MCF 10A (cell line): ENCODE results near the gene TMEM135. TPM values are rescaled to one million over a fixed set of nuclear protein-coding genes. Genes with fewer than 3 reads are reported as not detected.
"Not testable (repeated sequence)": the region's sequence is repeated elsewhere in the genome, so short reads cannot be mapped to it uniquely, and the experiment has no call there.

Source experiments
- BruUV-seq: library from RNA; stranded (reverse); fragments of 400-500 nt; replicated peaks from 2 replicates; lab custom pipeline; 2021; lab: Mats Ljungman, UMichigan
- CTCF ChIA-PET: fragments of 300-600 bp; sonication (Branson Sonifier 250); formaldehyde crosslinking; extraction: SDS; loops from one replicate; lab custom pipeline; 2021; ENCODE audit warnings: antibody characterized with exemption, inconsistent platforms; lab: Yijun Ruan, JAX
- POLR2A ChIA-PET: fragments of 300-600, 350-650 bp; sonication (Branson Sonifier 250); formaldehyde crosslinking; extraction: SDS; loops from one replicate; lab custom pipeline; 2020; ENCODE audit warnings: antibody characterized with exemption, inconsistent platforms; lab: Yijun Ruan, JAX
- DNase-seq: peaks from one replicate; pipeline ENCODE4 v3.0.0-alpha.2; 2018; ENCODE audit not compliant: unreplicated experiment
- H3K27ac Mint-ChIP-seq: one replicate; pipeline ENCODE4 v1.8.0; 2022; ENCODE audit warnings: mild to moderate bottlenecking, low read depth, mixed read lengths; ENCODE audit not compliant: unreplicated experiment
- H3K27me3 Mint-ChIP-seq: one replicate; pipeline ENCODE4 v1.8.0; 2022; ENCODE audit warnings: mixed read lengths; ENCODE audit not compliant: insufficient read depth, unreplicated experiment
- H3K36me3 Mint-ChIP-seq: one replicate; pipeline ENCODE4 v1.8.0; 2022; ENCODE audit warnings: mild to moderate bottlenecking, moderate library complexity, mixed read lengths; ENCODE audit not compliant: insufficient read depth, unreplicated experiment
- H3K4me1 Mint-ChIP-seq: one replicate; pipeline ENCODE4 v1.8.0; 2022; ENCODE audit warnings: mixed read lengths; ENCODE audit not compliant: insufficient read depth, unreplicated experiment
- H3K4me3 Mint-ChIP-seq: one replicate; pipeline ENCODE4 v1.8.0; 2022; ENCODE audit warnings: mild to moderate bottlenecking, moderate library complexity, mixed read lengths; ENCODE audit not compliant: unreplicated experiment
- H3K9me3 Mint-ChIP-seq: one replicate; pipeline ENCODE4 v1.8.0; 2022; ENCODE audit warnings: mixed read lengths; ENCODE audit not compliant: unreplicated experiment
- intact Hi-C: fragments of 100-400 bp; cut with micrococcal nuclease; formaldehyde crosslinking; loops from 2 replicates; pipeline ENCODE4 v1.14.1; 2022
- total RNA-seq: library from RNA; stranded (reverse); gene quantifications from 2 replicates; pipeline ENCODE4 v1.2.3, GENCODE V29; 2022
- TF ChIP-seq, protein P1 (sequence below): fragments of 200-600 bp; IDR thresholded peaks from one replicate; pipeline ENCODE4 v1.8.0; 2022; ENCODE audit warnings: antibody characterized with exemption, mild to moderate bottlenecking; ENCODE audit not compliant: unreplicated experiment

The TMEM135 gene
- total RNA-seq, 1 experiment from 2014 or later = 10.7 TPM

DNA sequence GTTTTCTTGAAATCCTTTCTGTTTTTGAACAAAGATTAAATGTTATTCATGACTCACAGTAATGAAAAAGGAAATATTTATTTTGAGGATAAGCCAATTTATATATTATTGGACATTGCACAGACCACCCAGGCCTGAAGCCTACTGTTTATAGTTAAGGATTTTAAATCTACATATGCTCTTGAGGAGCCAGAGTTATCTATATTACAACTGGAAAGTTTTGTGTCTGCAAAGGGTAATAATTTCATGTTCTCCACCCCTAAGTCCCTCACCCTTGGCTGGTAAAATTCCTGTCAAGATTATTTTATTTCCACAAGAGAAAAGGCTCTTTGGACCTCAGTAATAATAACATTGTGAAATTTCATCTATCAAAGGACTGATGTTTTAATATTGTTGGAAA lies 228.2 kb downstream of the TMEM135 start:
- CTCF ChIA-PET = interaction anchor here (0.6 kb wide), 1 partner anchor 163 kb away, joined by 3 read pairs; no protein-coding TSS in a partner anchor

GRCh38 chr11:87266751-87267150 lies 229.0 kb downstream of the TMEM135 start:
- intact Hi-C loops = no loop called here
- peak overlapping the region; percentile 14 for H3K27ac Mint-ChIP-seq
- no TSS peak for BruUV-seq
- H3K9me3 Mint-ChIP-seq = no peaks in the 10 kb centered on the region
- TF ChIP-seq, protein P1, sequence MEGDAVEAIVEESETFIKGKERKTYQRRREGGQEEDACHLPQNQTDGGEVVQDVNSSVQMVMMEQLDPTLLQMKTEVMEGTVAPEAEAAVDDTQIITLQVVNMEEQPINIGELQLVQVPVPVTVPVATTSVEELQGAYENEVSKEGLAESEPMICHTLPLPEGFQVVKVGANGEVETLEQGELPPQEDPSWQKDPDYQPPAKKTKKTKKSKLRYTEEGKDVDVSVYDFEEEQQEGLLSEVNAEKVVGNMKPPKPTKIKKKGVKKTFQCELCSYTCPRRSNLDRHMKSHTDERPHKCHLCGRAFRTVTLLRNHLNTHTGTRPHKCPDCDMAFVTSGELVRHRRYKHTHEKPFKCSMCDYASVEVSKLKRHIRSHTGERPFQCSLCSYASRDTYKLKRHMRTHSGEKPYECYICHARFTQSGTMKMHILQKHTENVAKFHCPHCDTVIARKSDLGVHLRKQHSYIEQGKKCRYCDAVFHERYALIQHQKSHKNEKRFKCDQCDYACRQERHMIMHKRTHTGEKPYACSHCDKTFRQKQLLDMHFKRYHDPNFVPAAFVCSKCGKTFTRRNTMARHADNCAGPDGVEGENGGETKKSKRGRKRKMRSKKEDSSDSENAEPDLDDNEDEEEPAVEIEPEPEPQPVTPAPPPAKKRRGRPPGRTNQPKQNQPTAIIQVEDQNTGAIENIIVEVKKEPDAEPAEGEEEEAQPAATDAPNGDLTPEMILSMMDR = no peak
- H3K27me3 Mint-ChIP-seq = no peaks in the 10 kb centered on the region
- ChIA-PET CTCF (interaction anchor here (0.6 kb wide), 1 partner anchor 162 kb away, joined by 3 read pairs; no protein-coding TSS in a partner anchor), POLR2A (interaction anchor here (0.7 to 1.8 kb wide), 4 partner anchors 230 to 905 kb away, joined by 3 to 6 read pairs (median 4); partner anchors contain the start of gene TMEM135)
- peaks cover 9% of the 10 kb centered on the region for H3K4me1 Mint-ChIP-seq
- DNase-seq = peak; percentile 91
- H3K4me3 Mint-ChIP-seq = no peak overlapping the region
- no peaks in the 10 kb centered on the region for H3K36me3 Mint-ChIP-seq

More for the DNA sequence above, 228.2 kb downstream of the TMEM135 start:
- Mint-ChIP-seq H3K9me3 (no peaks in the 10 kb centered on the region), H3K36me3 (no peaks in the 10 kb centered on the region), H3K27ac (peak overlapping the region; percentile 14), H3K4me1 (peaks cover 9% of the 10 kb centered on the region), H3K4me3 (no peak overlapping the region), H3K27me3 (no peaks in the 10 kb centered on the region)
- no peak for DNase-seq
- TF ChIP-seq, protein P1 = no peak
- no TSS peak for BruUV-seq
- POLR2A ChIA-PET = interaction anchor here (0.7 to 1.8 kb wide), 4 partner anchors 229 to 906 kb away, joined by 3 to 6 read pairs (median 4); partner anchors contain the start of gene TMEM135
- intact Hi-C loops = no loop called here

DNA sequence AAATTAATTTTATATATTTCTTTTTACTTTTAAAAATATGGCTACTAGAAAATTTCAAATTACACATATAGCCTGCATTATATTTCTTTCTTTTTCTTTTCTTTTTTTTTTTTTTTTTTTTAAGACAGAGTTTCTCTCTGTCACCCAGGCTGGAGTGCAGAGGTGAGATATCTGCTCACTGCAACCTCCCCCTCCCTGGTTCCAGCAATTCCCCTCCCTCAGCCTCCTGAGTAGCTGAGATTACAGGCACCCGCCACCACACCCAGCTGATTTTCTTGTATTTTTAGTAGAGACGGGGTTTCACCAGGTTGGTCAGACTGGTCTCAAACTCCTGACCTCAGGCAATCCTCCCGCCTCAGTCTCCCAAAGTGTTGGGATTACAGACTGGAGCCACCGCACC lies 234.2 kb downstream of the TMEM135 start:
- H3K4me1 Mint-ChIP-seq = peaks cover 10% of the 10 kb centered on the region
- BruUV-seq, H3K36me3 Mint-ChIP-seq, DNase-seq, H3K9me3 Mint-ChIP-seq, POLR2A ChIA-PET, H3K4me3 Mint-ChIP-seq, intact Hi-C loops, H3K27ac Mint-ChIP-seq, H3K27me3 Mint-ChIP-seq: not testable (repeated sequence)
- CTCF ChIA-PET = interaction anchor here (0.6 to 0.7 kb wide), 2 partner anchors 98 to 315 kb away, joined by 3 read pairs; no protein-coding TSS in a partner anchor

DNA sequence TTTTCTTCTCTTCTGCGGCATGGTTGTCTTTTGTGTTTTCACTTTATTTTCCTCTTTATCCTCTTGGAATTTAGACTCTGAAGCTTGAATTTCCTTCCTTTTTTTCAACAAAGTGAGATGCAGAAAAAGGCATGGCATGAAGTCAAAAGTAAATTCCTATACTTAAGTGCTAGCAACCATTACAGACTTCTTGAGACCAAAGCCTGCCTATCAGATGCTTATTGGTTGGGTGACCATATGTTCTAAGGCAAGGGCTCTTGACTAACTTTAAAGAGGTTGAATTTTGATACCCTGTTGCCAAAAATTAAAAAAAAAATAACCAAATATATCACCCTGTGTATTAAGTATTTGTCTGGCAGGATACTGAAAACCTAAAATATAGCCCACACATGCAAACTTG lies 237.4 kb downstream of the TMEM135 start:
- BruUV-seq = no TSS peak
- Mint-ChIP-seq H3K27me3 (no peaks in the 10 kb centered on the region), H3K4me3 (no peak overlapping the region), H3K4me1 (peaks cover 8% of the 10 kb centered on the region), H3K9me3 (no peaks in the 10 kb centered on the region), H3K27ac (no peak overlapping the region), H3K36me3 (no peaks in the 10 kb centered on the region)
- TF ChIP-seq, protein P1 = no peak
- intact Hi-C loops = no loop called here
- DNase-seq = no peak
- CTCF ChIA-PET = interaction anchor here (1.3 kb wide), 1 partner anchor 156 kb away, joined by 3 read pairs; no protein-coding TSS in a partner anchor
- POLR2A ChIA-PET = no interaction called here
